OCI-LY1 (cell line): ENCODE data around the gene WWOX.

Source experiments
- H2AFZ ChIP-seq: fragments of 200-600 bp; sonication (generic), shearing (Covaris generic); 2 replicates; pipeline ENCODE4 v1.6.0; 2014; ENCODE audit warnings: antibody characterized with exemption, mild to moderate bottlenecking, low read length
- H3F3A ChIP-seq: fragments of 200-600 bp; sonication (generic), shearing (Covaris generic); 2 replicates; pipeline ENCODE4 v1.6.0; 2014; ENCODE audit warnings: mild to moderate bottlenecking, antibody characterized with exemption, low read length, moderate library complexity; ENCODE audit not compliant: insufficient read depth
- H3K27ac ChIP-seq: fragments of 200-600 bp; sonication (generic); 2 replicates; pipeline ENCODE4 v1.5.1; 2014; ENCODE audit warnings: low read length, mixed run types, mild to moderate bottlenecking, low read depth; ENCODE audit not compliant: poor library complexity, severe bottlenecking
- H3K27me3 ChIP-seq: fragments of 200-600 bp; sonication (generic); 2 replicates; pipeline ENCODE4 v1.6.0; 2014; ENCODE audit warnings: antibody characterized with exemption, mild to moderate bottlenecking, low read length, moderate library complexity; ENCODE audit not compliant: insufficient read depth
- H3K36me3 ChIP-seq: fragments of 200-600 bp; sonication (generic); 2 replicates; pipeline ENCODE4 v1.6.1; 2014; ENCODE audit warnings: mild to moderate bottlenecking, antibody characterized with exemption, low read length, moderate library complexity, mixed read lengths; ENCODE audit not compliant: insufficient read depth
- H3K4me1 ChIP-seq: fragments of 200-600 bp; sonication (generic); 2 replicates; pipeline ENCODE4 v1.5.1; 2014; ENCODE audit warnings: mild to moderate bottlenecking, low read length, moderate library complexity; ENCODE audit not compliant: insufficient read depth, severe bottlenecking
- H3K4me2 ChIP-seq: fragments of 200-600 bp; sonication (generic), shearing (Covaris generic); 2 replicates; pipeline ENCODE4 v1.6.1; 2014; ENCODE audit warnings: low read length
- H3K4me3 ChIP-seq: fragments of 200-600 bp; sonication (generic); 2 replicates; pipeline ENCODE4 v1.5.1; 2014; ENCODE audit warnings: low read length, low read depth, mild to moderate bottlenecking, mixed read lengths; ENCODE audit not compliant: poor library complexity, severe bottlenecking
- H3K79me2 ChIP-seq: fragments of 200-600 bp; shearing (Covaris generic); 2 replicates; pipeline ENCODE4 v1.6.1; 2016; ENCODE audit warnings: mixed run types, low read length, mixed read lengths; ENCODE audit not compliant: insufficient read depth
- H3K9ac ChIP-seq: fragments of 200-600 bp; sonication (generic), shearing (Covaris generic); 2 replicates; pipeline ENCODE4 v1.6.1; 2014; ENCODE audit warnings: mild to moderate bottlenecking, low read length, mixed read lengths
- H3K9me2 ChIP-seq: fragments of 200-600 bp; sonication (generic), shearing (Covaris generic); 2 replicates; pipeline ENCODE4 v1.6.1; 2014; ENCODE audit warnings: low read depth, mild to moderate bottlenecking, low read length, mixed read lengths
- H3K9me3 ChIP-seq: fragments of 200-600 bp; shearing (Covaris generic); 2 replicates; pipeline ENCODE4 v1.6.1; 2014; ENCODE audit warnings: low read length, mixed read lengths
- H4K20me1 ChIP-seq: fragments of 200-600 bp; sonication (generic), shearing (Covaris generic); 2 replicates; pipeline ENCODE4 v1.6.0; 2016; ENCODE audit warnings: mild to moderate bottlenecking, low read length; ENCODE audit not compliant: insufficient read depth
- CTCF ChIP-seq: fragments of 200-600 bp; sonication (generic), shearing (Covaris generic); IDR thresholded peaks from 2 replicates; pipeline ENCODE4 v1.5.1; 2017; ENCODE audit warnings: mild to moderate bottlenecking, antibody characterized with exemption, low read length, moderate library complexity, mixed read lengths
- EZH2 ChIP-seq: fragments of 200-600 bp; sonication (generic), shearing (Covaris generic); IDR thresholded peaks from 2 replicates; pipeline ENCODE4 v1.8.0; 2017; ENCODE audit warnings: borderline replicate concordance, mixed run types, mild to moderate bottlenecking, antibody characterized with exemption, low read length, moderate library complexity, mixed read lengths

WWOX gene

GRCh38 chr16:78126662-78127061 is 27.2 kb downstream of the WWOX start:
- no peak overlapping the region for H3K9ac ChIP-seq
- no peaks in the 10 kb centered on the region for H3K4me1 ChIP-seq
- no peaks in the 10 kb centered on the region for H3K36me3 ChIP-seq
- H3K27me3 ChIP-seq, result no peaks in the 10 kb centered on the region
- no peak overlapping the region for H3K27ac ChIP-seq
- H3K79me2 ChIP-seq, result no peaks in the 10 kb centered on the region
- H3K4me3 ChIP-seq, result no peak overlapping the region
- H3K4me2 ChIP-seq, result no peak overlapping the region
- H3F3A ChIP-seq, result no peaks in the 10 kb centered on the region
- TF ChIP-seq EZH2 (no peak), CTCF (no peak)
- H3K9me3 ChIP-seq, result no peaks in the 10 kb centered on the region
- no peaks in the 10 kb centered on the region for H4K20me1 ChIP-seq
- no peaks in the 10 kb centered on the region for H3K9me2 ChIP-seq
- H2AFZ ChIP-seq, result no peak overlapping the region

DNA sequence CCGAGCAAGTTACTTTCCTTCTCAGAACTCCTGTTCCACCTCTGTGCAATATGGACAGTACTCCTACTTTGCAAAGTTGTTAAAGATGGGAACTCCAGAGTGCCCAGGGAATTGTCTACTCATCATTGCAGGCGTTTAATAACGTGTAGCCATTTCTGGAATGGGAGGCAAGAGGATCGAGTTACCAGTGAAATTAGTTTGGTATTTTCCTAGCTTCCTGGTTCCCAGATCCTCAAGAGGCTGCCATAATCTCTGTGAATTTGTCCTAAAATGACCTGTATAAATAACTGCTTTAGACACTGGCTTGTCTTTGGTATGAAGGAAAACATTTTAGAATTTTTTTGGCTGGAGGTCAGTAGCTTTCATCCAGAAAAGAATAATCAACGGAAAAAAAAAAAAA is 27.7 kb downstream of the WWOX start:
- Histone ChIP-seq H3K9me2 (no peaks in the 10 kb centered on the region), H2AFZ (no peak overlapping the region), H3K4me3 (no peak overlapping the region), H3K27me3 (no peaks in the 10 kb centered on the region), H3K79me2 (no peaks in the 10 kb centered on the region), H3K4me1 (no peaks in the 10 kb centered on the region), H3K36me3 (no peaks in the 10 kb centered on the region), H3K27ac (no peak overlapping the region), H3K9me3 (no peaks in the 10 kb centered on the region), H3K9ac (no peak overlapping the region), H3F3A (no peaks in the 10 kb centered on the region), H4K20me1 (no peaks in the 10 kb centered on the region), H3K4me2 (no peak overlapping the region)
- TF ChIP-seq CTCF (no peak), EZH2 (no peak)

DNA sequence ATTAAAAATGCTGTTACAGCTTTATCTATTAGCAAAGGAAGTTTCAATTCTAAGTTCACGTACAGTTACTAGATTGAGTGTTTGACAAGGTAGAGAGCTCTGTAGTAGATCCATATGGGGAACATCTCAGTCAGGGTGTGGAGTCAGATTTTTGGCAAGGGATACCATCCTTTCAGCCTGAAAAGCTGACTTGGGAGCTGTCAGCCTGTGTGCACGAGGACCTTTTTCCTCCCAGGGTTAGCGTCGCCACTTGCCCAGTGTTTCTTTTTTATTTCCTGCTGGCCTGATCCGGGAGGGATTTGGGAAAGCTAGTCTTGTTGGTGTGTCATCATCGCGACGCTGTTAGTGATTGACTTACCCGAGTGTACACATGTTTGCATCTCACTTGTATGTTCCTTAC is 29.5 kb downstream of the WWOX start:
- H3K9ac ChIP-seq, result no peak overlapping the region
- TF ChIP-seq EZH2, result no peak
- no peak for TF ChIP-seq CTCF
- no peak overlapping the region for H3K27ac ChIP-seq
- H3K79me2 ChIP-seq, result no peaks in the 10 kb centered on the region
- H4K20me1 ChIP-seq, result no peaks in the 10 kb centered on the region
- no peak overlapping the region for H2AFZ ChIP-seq
- no peaks in the 10 kb centered on the region for H3K27me3 ChIP-seq
- H3K9me2 ChIP-seq, result no peaks in the 10 kb centered on the region
- no peak overlapping the region for H3K4me3 ChIP-seq
- no peaks in the 10 kb centered on the region for H3K9me3 ChIP-seq
- H3K4me2 ChIP-seq, result no peak overlapping the region
- no peaks in the 10 kb centered on the region for H3F3A ChIP-seq
- no peaks in the 10 kb centered on the region for H3K36me3 ChIP-seq
- no peaks in the 10 kb centered on the region for H3K4me1 ChIP-seq
